A549 (cell line): ENCODE data around the gene PCNX1. TPM values are rescaled to one million over a fixed set of nuclear protein-coding genes. Genes with fewer than 3 reads are reported as not detected.
A peak's percentile ranks its signal among the peaks of the same experiment; 100 is the strongest.

Experiments used
- ATAC-seq, 2 experiments: fragments of 200-7000 bp in 1 of 2; fragments of >200 bp in 1 of 2; cut with Nextera tagmentation in 1 of 2; cut with Tn5 transposase in 1 of 2; 3 replicates each; pipeline versions ENCODE4 v1.8.0 to v1.9.1; 2018 to 2020; ENCODE audit warnings: mild to moderate bottlenecking in 1 of 2, moderate library complexity in 1 of 2
- CTCF ChIA-PET: fragments of 300-600 bp; sonication (Branson Sonifier 250); formaldehyde crosslinking; extraction: SDS; loops from one replicate; lab custom pipeline; 2021; ENCODE audit warnings: antibody characterized with exemption, inconsistent platforms; lab: Yijun Ruan, JAX
- POLR2A ChIA-PET: fragments of 350-600 bp; formaldehyde crosslinking; extraction: SDS; loops from one replicate; lab custom pipeline; 2021; ENCODE audit warnings: antibody characterized with exemption, inconsistent platforms; lab: Yijun Ruan, JAX
- DNase-seq, 2 experiments: peaks; one replicate each; pipeline versions ENCODE4 v3.0.0 to v3.0.0-alpha.2; 2011 to 2016; ENCODE audit warnings: low read depth in 1 of 2, low spot score in 1 of 2
- FAIRE-seq: peaks from 2 replicates; lab custom pipeline; 2011; peaks lifted over from hg19 to GRCh38; lab: Jason Lieb, UNC
- H3K27ac ChIP-seq, 2 experiments: fragments of >200 bp; sonication (Bioruptor Twin); formaldehyde crosslinking; 3 replicates each; pipeline ENCODE4 v1.5.1; 2016 to 2017
- H3K4me1 ChIP-seq: fragments of >200 bp; sonication (Bioruptor Twin); formaldehyde crosslinking; 3 replicates; pipeline ENCODE4 v1.6.1; 2016
- H3K4me2 ChIP-seq: fragments of >200 bp; sonication (Bioruptor Twin); formaldehyde crosslinking; 3 replicates; pipeline ENCODE4 v1.6.1; 2016
- H3K4me3 ChIP-seq: fragments of >200 bp; sonication (Bioruptor Twin); formaldehyde crosslinking; 3 replicates; pipeline ENCODE4 v1.5.1; 2016
- H3K9me3 ChIP-seq: fragments of >200 bp; sonication (Bioruptor Twin); formaldehyde crosslinking; 3 replicates; pipeline ENCODE4 v1.6.1; 2016
- BCL3 ChIP-seq: fragments of >200 bp; sonication (Bioruptor Twin); formaldehyde crosslinking; IDR thresholded peaks from 3 replicates; pipeline ENCODE4 v1.6.1; 2016
- CHD4 ChIP-seq: fragments of 200-600 bp; sonication (generic); IDR thresholded peaks from 2 replicates; pipeline ENCODE4 v1.6.1; 2016; ENCODE audit warnings: antibody characterized with exemption, mild to moderate bottlenecking, borderline replicate concordance
- EHF ChIP-seq: fragments of 250-450 bp; sonication (Bioruptor Pico); IDR thresholded peaks from 2 replicates; pipeline ENCODE4 v1.5.0; 2020; ENCODE audit warnings: mild to moderate bottlenecking
- EHMT2 ChIP-seq: fragments of 200-600 bp; sonication (generic); IDR thresholded peaks from 2 replicates; pipeline ENCODE4 v1.6.1; 2016; ENCODE audit warnings: antibody characterized with exemption, low read depth, mild to moderate bottlenecking, moderate library complexity
- FOXS1 ChIP-seq: fragments of 250-450 bp; sonication (Bioruptor Pico); IDR thresholded peaks from 2 replicates; pipeline ENCODE4 v1.5.0; 2020; ENCODE audit warnings: mild to moderate bottlenecking, moderate library complexity
- HEYL ChIP-seq: fragments of 250-450 bp; sonication (Bioruptor Pico); IDR thresholded peaks from 2 replicates; pipeline ENCODE4 v1.8.0; 2021; ENCODE audit warnings: mild to moderate bottlenecking, moderate library complexity
- HMGXB4 ChIP-seq: fragments of 250-450 bp; sonication (Bioruptor Pico); IDR thresholded peaks from 2 replicates; pipeline ENCODE4 v1.5.0; 2021; ENCODE audit warnings: mild to moderate bottlenecking, moderate library complexity, borderline replicate concordance
- HOXA7 ChIP-seq: fragments of 250-450 bp; sonication (Bioruptor Pico); IDR thresholded peaks from 2 replicates; pipeline ENCODE4 v1.5.0; 2020; ENCODE audit warnings: mild to moderate bottlenecking, moderate library complexity
- HOXB13 ChIP-seq: fragments of 250-450 bp; sonication (Bioruptor Pico); IDR thresholded peaks from 2 replicates; pipeline ENCODE4 v1.5.0; 2020; ENCODE audit warnings: low read depth, mild to moderate bottlenecking, moderate library complexity
- JUN ChIP-seq, 2 experiments: fragments of >200 bp; sonication (Bioruptor Twin); formaldehyde crosslinking; IDR thresholded peaks; 2 replicates in 1 of 2; 3 replicates in 1 of 2; pipeline ENCODE4 v1.6.1; 2016 to 2017
- KDM5A ChIP-seq: fragments of 200-600 bp; sonication (generic); IDR thresholded peaks from 2 replicates; pipeline ENCODE4 v1.6.1; 2016; ENCODE audit warnings: antibody characterized with exemption, mild to moderate bottlenecking
- MAFK ChIP-seq: fragments of 450-650 bp; IDR thresholded peaks from 2 replicates; pipeline ENCODE4 v1.6.1; 2014; ENCODE audit not compliant: partially characterized antibody
- MAZ ChIP-seq: fragments of 150-350 bp; IDR thresholded peaks from 2 replicates; pipeline ENCODE4 v1.6.1; 2014; ENCODE audit warnings: antibody characterized with exemption, low read depth, low read length, borderline replicate concordance
- NFE2L2 ChIP-seq: fragments of 150-350 bp; conservative IDR thresholded peaks from 2 replicates; pipeline ENCODE4 v1.6.1; 2014; ENCODE audit warnings: low read length
- NPAS2 ChIP-seq: fragments of 250-450 bp; sonication (Bioruptor Pico); IDR thresholded peaks from 2 replicates; pipeline ENCODE4 v1.8.0; 2022; ENCODE audit warnings: mild to moderate bottlenecking, moderate library complexity, borderline replicate concordance
- NR3C1 ChIP-seq: fragments of >200 bp; sonication (Bioruptor Twin); formaldehyde crosslinking; IDR thresholded peaks from 3 replicates; pipeline ENCODE4 v1.6.1; 2017
- PHF8 ChIP-seq: fragments of 200-600 bp; sonication (generic); IDR thresholded peaks from 2 replicates; pipeline ENCODE4 v1.6.1; 2016; ENCODE audit warnings: low read depth, mild to moderate bottlenecking, antibody characterized with exemption, moderate library complexity, borderline replicate concordance
- RAD21 ChIP-seq, 2 experiments: fragments of >200 bp in 1 of 2; sonication (Bioruptor Twin) in 1 of 2; formaldehyde crosslinking in 1 of 2; IDR thresholded peaks in 1 of 2; conservative IDR thresholded peaks in 1 of 2; 2 replicates in 1 of 2; 3 replicates in 1 of 2; pipeline ENCODE4 v1.6.1; 2012 to 2018; ENCODE audit warnings: inconsistent platforms in 1 of 2
- RNF2 ChIP-seq: fragments of 200-600 bp; sonication (generic); IDR thresholded peaks from 2 replicates; pipeline ENCODE4 v1.6.1; 2016; ENCODE audit warnings: low read depth, mild to moderate bottlenecking, antibody characterized with exemption, moderate library complexity, borderline replicate concordance
- SREBF2 ChIP-seq: fragments of 450-650 bp; IDR thresholded peaks from 2 replicates; pipeline ENCODE4 v1.6.1; 2014; ENCODE audit warnings: mild to moderate bottlenecking, moderate library complexity
- TP53 ChIP-seq: fragments of 250-450 bp; sonication (Bioruptor Pico); IDR thresholded peaks from 2 replicates; pipeline ENCODE4 v1.5.0; 2021; ENCODE audit warnings: mild to moderate bottlenecking, moderate library complexity
- ZC3H11A ChIP-seq: fragments of 450-650 bp; IDR thresholded peaks from 2 replicates; pipeline ENCODE4 v1.6.1; 2014; ENCODE audit warnings: antibody characterized with exemption, mild to moderate bottlenecking
- ZFP36 ChIP-seq: fragments of 450-650 bp; IDR thresholded peaks from 2 replicates; pipeline ENCODE4 v1.6.1; 2014; ENCODE audit warnings: borderline replicate concordance; ENCODE audit not compliant: partially characterized antibody
- WGBS: methylation state at CpG from one replicate; pipeline ENCODE4 v1.1.6; 2017; ENCODE audit errors: missing lambda C conversion rate; 5-methylcytosine and 5-hydroxymethylcytosine counted together
- polyA plus RNA-seq, 4 experiments: library from polyadenylated mRNA; depleted of rRNA in 3 of 4; stranded (reverse); fragments of >200 nt; fragmentation: RNase III in 1 of 4; extraction: RNeasy Plus Mini Kit Qiagen cat#74134 plus additional on column Dnase treatment in 1 of 4; gene quantifications; 2 replicates in 3 of 4; 3 replicates in 1 of 4; pipeline ENCODE4 v1.2.3, GENCODE V29; 2011 to 2017
- TF ChIP-seq, protein P1 (sequence below): fragments of 250-450 bp; sonication (Bioruptor Pico); IDR thresholded peaks from 2 replicates; pipeline ENCODE4 v1.5.0; 2020; ENCODE audit warnings: low read depth, mild to moderate bottlenecking, moderate library complexity
- TF ChIP-seq, protein P2 (sequence below): fragments of 450-650 bp; IDR thresholded peaks from 2 replicates; pipeline ENCODE4 v1.6.1; 2014; ENCODE audit warnings: antibody characterized with exemption
- TF ChIP-seq, protein P3 (sequence below): fragments of 150-350 bp; IDR thresholded peaks from 2 replicates; pipeline ENCODE4 v1.6.1; 2014; ENCODE audit warnings: low read depth, mild to moderate bottlenecking, low read length
- TF ChIP-seq, protein P4 (sequence below): fragments of >200 bp; sonication (Bioruptor Twin); formaldehyde crosslinking; IDR thresholded peaks from 2 replicates; pipeline ENCODE4 v1.6.1; 2016

PCNX1 gene
- polyA plus RNA-seq, 2 of the 4 experiments (the other 2 are of a cell fraction), result 10.4 to 45.0 TPM

DNA sequence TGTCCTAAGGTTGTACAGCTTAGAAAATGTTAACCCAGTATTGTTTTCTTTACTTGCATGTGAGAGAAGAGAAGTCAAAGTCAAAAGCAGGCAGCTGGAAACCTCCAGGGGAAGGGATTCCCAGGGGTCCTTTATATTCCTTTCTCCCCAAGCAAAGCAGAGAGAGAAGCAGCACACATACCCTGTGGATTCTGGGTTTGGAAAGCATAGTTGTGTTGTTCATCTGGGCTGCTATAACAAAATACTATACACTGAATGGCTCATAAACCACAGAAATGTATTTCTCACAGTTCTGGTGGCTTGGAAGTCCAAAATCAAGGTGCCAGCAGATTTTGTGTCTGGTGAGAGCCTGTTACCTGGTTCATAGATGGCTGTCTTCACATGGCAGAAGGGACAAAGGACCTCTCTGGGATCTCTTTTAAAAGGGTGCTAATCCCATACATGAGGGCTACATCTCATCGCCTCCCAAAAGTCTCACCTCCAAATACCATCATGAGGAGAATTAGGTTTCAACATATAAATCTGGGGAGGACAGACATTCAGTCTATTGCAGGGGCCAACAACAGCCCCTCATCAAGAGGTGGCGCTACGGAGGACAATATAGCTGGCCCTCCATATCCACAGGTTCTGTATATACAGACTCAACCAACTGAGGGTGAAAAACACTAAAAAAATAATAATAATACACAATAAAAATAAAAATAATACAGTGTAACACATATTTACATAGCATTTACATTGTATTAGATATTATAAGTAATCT is 19.3 kb upstream of the PCNX1 start (continued):
- TF ChIP-seq CHD4, result no peak
- no peak for TF ChIP-seq FOXS1 (CRISPR knock-in tag)
- TF ChIP-seq MAFK, result no peak
- no peak for TF ChIP-seq NR3C1

- no peak overlapping the region for H3K4me3 ChIP-seq
- FAIRE-seq (no peak), ATAC-seq (no peak), DNase-seq (no peak)
- no peak overlapping the region for H3K27ac ChIP-seq
- H3K9me3 ChIP-seq, result no peaks in the 10 kb centered on the region
- TF ChIP-seq EHMT2 (no peak), JUN (IDR thresholded peaks at IDR 0.05) (no peak), SREBF2 (no peak), HOXB13 (CRISPR knock-in tag) (no peak), ZFP36 (no peak), HOXA7 (CRISPR knock-in tag) (no peak), RNF2 (no peak)
- TF ChIP-seq, protein P1, sequence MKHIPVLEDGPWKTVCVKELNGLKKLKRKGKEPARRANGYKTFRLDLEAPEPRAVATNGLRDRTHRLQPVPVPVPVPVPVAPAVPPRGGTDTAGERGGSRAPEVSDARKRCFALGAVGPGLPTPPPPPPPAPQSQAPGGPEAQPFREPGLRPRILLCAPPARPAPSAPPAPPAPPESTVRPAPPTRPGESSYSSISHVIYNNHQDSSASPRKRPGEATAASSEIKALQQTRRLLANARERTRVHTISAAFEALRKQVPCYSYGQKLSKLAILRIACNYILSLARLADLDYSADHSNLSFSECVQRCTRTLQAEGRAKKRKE (CRISPR knock-in tag), result no peak
- TF ChIP-seq, protein P2, sequence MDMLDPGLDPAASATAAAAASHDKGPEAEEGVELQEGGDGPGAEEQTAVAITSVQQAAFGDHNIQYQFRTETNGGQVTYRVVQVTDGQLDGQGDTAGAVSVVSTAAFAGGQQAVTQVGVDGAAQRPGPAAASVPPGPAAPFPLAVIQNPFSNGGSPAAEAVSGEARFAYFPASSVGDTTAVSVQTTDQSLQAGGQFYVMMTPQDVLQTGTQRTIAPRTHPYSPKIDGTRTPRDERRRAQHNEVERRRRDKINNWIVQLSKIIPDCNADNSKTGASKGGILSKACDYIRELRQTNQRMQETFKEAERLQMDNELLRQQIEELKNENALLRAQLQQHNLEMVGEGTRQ, result no peak
- WGBS, result 14% methylated on average over 1 of the region's 1 CpG
- 0 out of 3 replicates have a peak overlapping the region, but pooled peaks have one; percentile 16 for H3K4me2 ChIP-seq
- ChIA-PET POLR2A (interaction anchor here (1.0 kb wide), 1 partner anchor 19 kb away, joined by 4 read pairs; the partner anchor contains the start of gene PCNX1), CTCF (interaction anchor here (1.0 to 1.3 kb wide), 2 partner anchors 18 to 71 kb away, joined by 3 read pairs; no protein-coding TSS in a partner anchor)
- H3K4me1 ChIP-seq, result no peaks in the 10 kb centered on the region
Observed at GRCh38 chr14:70888681-70889175, 18.5 kb upstream of the PCNX1 start.

GRCh38 chr14:70889555-70889954 is 17.7 kb upstream of the PCNX1 start:
- ATAC-seq, result no peak
- no peaks in the 10 kb centered on the region for H3K4me1 ChIP-seq
- no peak overlapping the region for H3K4me3 ChIP-seq
- no peaks in the 10 kb centered on the region for H3K9me3 ChIP-seq
- CTCF ChIA-PET, result interaction anchor here (1.0 to 1.3 kb wide), 2 partner anchors 17 to 72 kb away, joined by 3 read pairs; no protein-coding TSS in a partner anchor
- WGBS, result 59% methylated on average over 5 of the region's 5 CpGs
- FAIRE-seq, result no peak
- no peak overlapping the region for H3K4me2 ChIP-seq
- no peak overlapping the region; a peak in 1 of 6 replicates for H3K27ac ChIP-seq
- POLR2A ChIA-PET, result no interaction called here
- DNase-seq, result no peak
- TF ChIP-seq HEYL (CRISPR knock-in tag) (no peak), ZC3H11A (no peak), EHMT2 (no peak), NR3C1 (no peak), MAZ (no peak), ZFP36 (no peak), RAD21 (conservative IDR thresholded peaks at IDR 0.05 in 1 of 2, IDR thresholded peaks at IDR 0.05 in 1 of 2) (no peak), PHF8 (no peak), BCL3 (no peak), EHF (CRISPR knock-in tag) (no peak), NPAS2 (CRISPR knock-in tag) (no peak), TP53 (CRISPR knock-in tag) (no peak), CHD4 (no peak), NFE2L2 (no peak), HMGXB4 (CRISPR knock-in tag) (no peak), MAFK (no peak), KDM5A (no peak)
- TF ChIP-seq, protein P3, sequence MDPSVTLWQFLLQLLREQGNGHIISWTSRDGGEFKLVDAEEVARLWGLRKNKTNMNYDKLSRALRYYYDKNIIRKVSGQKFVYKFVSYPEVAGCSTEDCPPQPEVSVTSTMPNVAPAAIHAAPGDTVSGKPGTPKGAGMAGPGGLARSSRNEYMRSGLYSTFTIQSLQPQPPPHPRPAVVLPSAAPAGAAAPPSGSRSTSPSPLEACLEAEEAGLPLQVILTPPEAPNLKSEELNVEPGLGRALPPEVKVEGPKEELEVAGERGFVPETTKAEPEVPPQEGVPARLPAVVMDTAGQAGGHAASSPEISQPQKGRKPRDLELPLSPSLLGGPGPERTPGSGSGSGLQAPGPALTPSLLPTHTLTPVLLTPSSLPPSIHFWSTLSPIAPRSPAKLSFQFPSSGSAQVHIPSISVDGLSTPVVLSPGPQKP, result no peak
- TF ChIP-seq, protein P4, sequence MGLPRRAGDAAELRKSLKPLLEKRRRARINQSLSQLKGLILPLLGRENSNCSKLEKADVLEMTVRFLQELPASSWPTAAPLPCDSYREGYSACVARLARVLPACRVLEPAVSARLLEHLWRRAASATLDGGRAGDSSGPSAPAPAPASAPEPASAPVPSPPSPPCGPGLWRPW, result no peak
